Measurements from ENCODE around the gene ZNF385D. TPM values are rescaled to one million over a fixed set of nuclear protein-coding genes. Genes with fewer than 3 reads are reported as not detected.

The ZNF385D gene
- total and polyA plus RNA-seq, 11 donors: 1.3 to 19.8 (median 7.9) TPM

- ATAC-seq (no peak), DNase-seq (no peak)
- Histone ChIP-seq H3K27ac (peak overlapping the region in 6 of 12 donors; percentile 45 to 78 (median 68)), H3K36me3 (no peaks in the 10 kb centered on the region), H3K27me3 (no peaks in the 10 kb centered on the region), H3K4me1 (peaks cover 3 to 33% (median 25%) of the 10 kb centered on the region in 12 donors), H3K4me3 (no peak overlapping the region), H3K9me3 (peaks cover 0 to 4% (median 0%) of the 10 kb centered on the region in 12 donors)
- TF ChIP-seq CTCF (IDR thresholded peaks at IDR 0.05) (no peak), POLR2A (IDR thresholded peaks at IDR 0.05) (no peak)
- 41 to 81% (median 56%) methylated on average over 2 of the region's 2 CpGs for WGBS, 4 donors
- intact Hi-C loops (cut with DNase I): no loop called here
Observed at GRCh38 chr3:21644268-21644667, 106.7 kb downstream of the ZNF385D start.

DNA sequence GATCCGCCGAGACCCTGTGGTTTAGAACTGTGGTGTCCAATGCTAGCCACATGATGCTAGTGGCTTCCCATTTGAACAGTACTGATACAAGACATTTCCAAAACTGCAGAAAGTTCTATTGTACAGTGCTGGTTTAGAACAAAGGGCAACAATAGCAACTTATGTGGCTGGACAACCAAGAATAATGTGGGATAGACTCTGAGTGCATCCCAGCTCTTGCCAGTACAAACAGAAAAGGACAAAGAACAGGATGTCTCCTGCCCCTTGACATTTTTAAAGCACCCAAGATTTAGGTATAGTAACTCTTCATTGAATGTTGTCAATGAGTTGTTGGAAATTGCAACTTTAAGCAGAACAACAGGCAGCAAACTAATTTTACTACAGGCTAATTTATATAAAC, 107.3 kb downstream of the ZNF385D start:
- ATAC-seq: peak in 2 of 4 donors; percentile 39 to 57
- intact Hi-C loops (cut with DNase I): no loop called here
- no peaks in the 10 kb centered on the region for H3K27me3 ChIP-seq

GRCh38 chr3:21642433-21642832, 108.6 kb downstream of the ZNF385D start:
- no peaks in the 10 kb centered on the region for H3K36me3 ChIP-seq
- H3K4me3 ChIP-seq: no peak overlapping the region
- no peak overlapping the region for H3K27ac ChIP-seq
- no peaks in the 10 kb centered on the region for H3K27me3 ChIP-seq
- ATAC-seq: no peak
- no peak for TF ChIP-seq CTCF (IDR thresholded peaks at IDR 0.05)
- no peak for TF ChIP-seq POLR2A (IDR thresholded peaks at IDR 0.05)
- intact Hi-C loops (cut with DNase I): no loop called here
- 90 to 94% (median 93%) methylated on average over 3 of the region's 3 CpGs for WGBS, 4 donors
- H3K4me1 ChIP-seq: peaks cover 3 to 33% (median 25%) of the 10 kb centered on the region in 12 donors
- DNase-seq: no peak
- peaks cover 0 to 4% (median 0%) of the 10 kb centered on the region in 12 donors for H3K9me3 ChIP-seq

More for the DNA sequence above, 107.3 kb downstream of the ZNF385D start:
- no peak for DNase-seq
- Histone ChIP-seq H3K4me3 (no peak overlapping the region), H3K9me3 (peaks cover 0 to 4% (median 0%) of the 10 kb centered on the region in 12 donors), H3K27ac (peak overlapping the region in 3 of 12 donors; percentile 6 to 77 (median 6)), H3K4me1 (peaks cover 3 to 33% (median 25%) of the 10 kb centered on the region in 12 donors), H3K36me3 (no peaks in the 10 kb centered on the region)
- WGBS, 4 donors: 63 to 100% (median 74%) methylated on average over 2 of the region's 2 CpGs
- TF ChIP-seq POLR2A (IDR thresholded peaks at IDR 0.05): no peak
- TF ChIP-seq CTCF (IDR thresholded peaks at IDR 0.05): no peak

GRCh38 chr3:21641959-21642358, 109.1 kb downstream of the ZNF385D start:
- DNase-seq: no peak
- Histone ChIP-seq H3K27me3 (no peaks in the 10 kb centered on the region), H3K9me3 (peaks cover 0 to 4% (median 0%) of the 10 kb centered on the region in 12 donors), H3K36me3 (no peaks in the 10 kb centered on the region), H3K4me3 (no peak overlapping the region), H3K27ac (no peak overlapping the region), H3K4me1 (peaks cover 3 to 33% (median 25%) of the 10 kb centered on the region in 12 donors)
- TF ChIP-seq CTCF (IDR thresholded peaks at IDR 0.05): no peak
- TF ChIP-seq POLR2A (IDR thresholded peaks at IDR 0.05): no peak
- intact Hi-C loops (cut with DNase I): no loop called here
- ATAC-seq: no peak
- WGBS, 4 donors: 81 to 87% (median 85%) methylated on average over 4 of the region's 4 CpGs
